Measurements from ENCODE around the gene DMRTC2. TPM values are rescaled to one million over a fixed set of nuclear protein-coding genes. Genes with fewer than 3 reads are reported as not detected.

Gene DMRTC2
- not detected for polyA plus RNA-seq (ENCODE audit: insufficient read length)

DNA sequence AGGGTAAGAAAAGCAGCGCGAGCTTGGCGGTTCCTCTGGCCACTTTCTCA lies at the start of gene DMRTC2:
Gene DMRTC2, plus strand, starts transcription at position 42 of the 50 bp plus-strand sequence. CDS start 2,387 bp downstream, outside the sequence.
- no peak for DNase-seq

DNA sequence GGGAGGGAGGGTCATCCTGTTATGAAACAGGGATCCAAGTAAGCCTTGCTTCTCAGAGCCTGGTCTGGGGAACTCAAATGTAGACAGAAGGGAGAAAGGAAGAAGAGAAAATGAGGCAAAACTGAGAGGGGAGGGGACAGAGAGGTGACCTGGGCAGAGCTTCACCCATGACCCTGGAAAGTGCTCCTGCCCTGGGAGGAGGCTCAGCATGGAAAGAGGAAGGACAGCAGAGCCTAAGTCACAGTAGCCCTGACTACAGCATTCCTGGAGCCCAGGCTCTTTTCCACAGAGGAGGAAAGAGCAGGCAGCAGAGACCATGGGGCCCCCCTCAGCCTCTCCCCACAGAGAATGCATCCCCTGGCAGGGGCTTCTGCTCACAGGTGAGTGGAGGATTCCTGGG lies 48.5 kb upstream of the DMRTC2 start, which contains the start of gene CEACAM3:
Gene CEACAM3, plus strand, starts transcription at position 226 of the 400 bp plus-strand sequence. Its CDS starts 91 bp downstream, at position 317.
- DNase-seq, result no peak

GRCh38 chr19:41796901-41797300 lies 47.9 kb upstream of the DMRTC2 start:
- DNase-seq, result no peak

DNA sequence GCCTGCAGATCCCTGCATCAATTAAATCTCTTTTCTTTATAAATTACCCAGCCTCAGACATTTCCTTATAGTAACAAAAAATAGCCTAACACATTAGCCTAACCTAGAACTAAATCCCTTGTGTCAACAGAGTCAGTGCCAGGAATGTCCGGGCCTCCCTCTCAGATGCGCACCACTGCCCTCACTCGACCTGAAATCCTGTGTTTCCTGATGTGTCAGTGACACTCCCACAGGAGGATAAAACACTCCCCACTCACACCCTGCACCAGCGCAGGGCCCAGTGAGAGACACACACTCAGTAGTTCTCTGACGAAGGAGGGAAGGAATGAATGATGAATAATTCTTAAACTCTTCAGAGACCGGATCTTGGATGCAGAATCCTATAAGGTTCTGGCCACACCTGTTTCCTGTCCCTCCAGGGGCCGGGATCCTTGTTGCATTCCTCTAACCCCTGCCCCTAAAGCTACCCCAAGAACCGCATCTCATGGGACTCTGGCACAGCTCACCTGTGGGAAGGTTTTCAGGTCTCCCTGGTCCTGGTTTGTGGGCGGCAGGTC lies 45.3 kb upstream of the DMRTC2 start:
- DNase-seq, result no peak

GRCh38 chr19:41801031-41801430 lies 43.8 kb upstream of the DMRTC2 start:
- DNase-seq, result no peak

- no peak for DNase-seq
Measured at GRCh38 chr19:41801792-41802211, 43.0 kb upstream of the DMRTC2 start.

DNA sequence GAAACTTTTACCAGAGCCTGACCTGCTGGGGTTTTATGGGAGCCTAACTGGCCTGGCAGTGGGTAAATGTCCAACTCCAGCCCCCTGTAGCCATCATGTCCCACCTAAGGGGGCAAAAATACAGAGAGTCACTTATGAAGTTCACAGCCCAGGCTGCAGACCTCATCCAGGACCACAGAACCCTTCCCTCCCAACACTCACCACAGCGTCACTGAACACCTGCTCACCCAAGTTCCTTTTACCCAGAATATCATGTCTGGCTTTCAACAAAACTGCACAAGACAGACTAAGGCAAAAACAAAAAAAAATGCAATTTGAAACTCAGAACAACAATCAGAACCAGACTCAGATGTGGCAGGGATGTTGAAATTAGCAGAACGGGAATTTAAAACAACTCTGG lies 42.1 kb upstream of the DMRTC2 start:
- DNase-seq, result no peak

DNA sequence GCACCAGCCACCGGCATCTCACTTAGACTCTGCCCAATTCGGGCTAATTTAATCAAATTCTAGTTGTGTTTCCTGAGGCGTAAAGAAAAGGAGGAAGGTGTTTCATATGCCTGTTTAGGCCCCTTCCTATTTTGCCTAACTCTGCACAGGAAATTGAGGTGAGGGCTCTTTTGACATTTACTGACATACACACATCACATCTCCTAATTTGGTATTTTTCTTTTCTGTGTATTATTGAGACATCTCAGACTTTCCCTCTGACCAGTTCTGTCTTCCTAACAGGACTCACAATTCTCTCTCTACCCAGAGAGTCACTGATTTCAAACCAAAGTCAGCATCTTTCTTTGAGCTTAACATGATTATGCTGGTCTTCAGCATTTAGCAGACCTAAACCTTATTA lies 40.5 kb upstream of the DMRTC2 start:
- no peak for DNase-seq

- no peak for DNase-seq
Measured at GRCh38 chr19:41807176-41807575, 37.7 kb upstream of the DMRTC2 start.

- no peak for DNase-seq
Measured at GRCh38 chr19:41808663-41809566, 35.9 kb upstream of the DMRTC2 start.

- no peak for DNase-seq
Measured at GRCh38 chr19:41810301-41810700, 34.5 kb upstream of the DMRTC2 start.

GRCh38 chr19:41811036-41811435 lies 33.8 kb upstream of the DMRTC2 start:
- DNase-seq, result no peak

GRCh38 chr19:41811981-41812380 lies 32.9 kb upstream of the DMRTC2 start:
- DNase-seq, result no peak

- DNase-seq, result no peak
Measured at GRCh38 chr19:41813911-41814310, 30.9 kb upstream of the DMRTC2 start.

DNA sequence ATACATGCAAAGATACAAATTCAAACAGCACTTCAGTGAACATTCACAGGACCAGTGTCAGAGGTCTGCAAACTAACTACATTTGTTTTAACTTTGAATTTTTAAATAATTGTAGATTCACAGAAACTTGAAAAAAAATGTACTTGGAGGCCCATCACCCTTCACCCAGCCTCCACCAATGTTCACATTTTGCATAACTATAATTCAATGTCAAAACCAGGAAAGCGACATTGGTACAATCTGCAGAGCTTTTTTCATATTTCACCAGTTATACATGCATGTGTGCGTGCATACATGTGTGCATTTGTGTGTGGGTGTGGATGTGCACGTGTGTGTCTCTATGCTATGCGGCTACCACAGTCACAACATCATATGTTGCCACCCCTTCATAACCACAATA lies 29.5 kb upstream of the DMRTC2 start:
- no peak for DNase-seq

DNA sequence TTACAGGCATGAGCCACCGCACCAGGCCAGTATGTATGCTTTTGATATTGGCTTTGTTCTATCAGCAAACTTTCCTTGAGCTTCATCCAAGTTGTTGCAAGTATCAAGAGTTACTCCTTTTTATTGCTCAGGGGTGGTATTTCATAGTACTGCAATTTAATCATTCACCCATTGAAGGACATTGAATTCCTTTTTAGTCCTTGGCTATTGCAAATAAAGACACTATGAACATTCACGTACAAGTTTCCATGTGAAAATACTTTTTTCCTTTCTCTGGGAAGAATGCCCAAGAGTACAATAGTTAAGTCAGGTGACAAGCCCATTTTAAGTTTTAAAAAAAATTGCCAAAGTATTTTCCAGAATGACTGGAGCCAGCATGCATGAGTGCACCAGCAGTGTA lies 28.1 kb upstream of the DMRTC2 start:
- no peak for DNase-seq

DNA sequence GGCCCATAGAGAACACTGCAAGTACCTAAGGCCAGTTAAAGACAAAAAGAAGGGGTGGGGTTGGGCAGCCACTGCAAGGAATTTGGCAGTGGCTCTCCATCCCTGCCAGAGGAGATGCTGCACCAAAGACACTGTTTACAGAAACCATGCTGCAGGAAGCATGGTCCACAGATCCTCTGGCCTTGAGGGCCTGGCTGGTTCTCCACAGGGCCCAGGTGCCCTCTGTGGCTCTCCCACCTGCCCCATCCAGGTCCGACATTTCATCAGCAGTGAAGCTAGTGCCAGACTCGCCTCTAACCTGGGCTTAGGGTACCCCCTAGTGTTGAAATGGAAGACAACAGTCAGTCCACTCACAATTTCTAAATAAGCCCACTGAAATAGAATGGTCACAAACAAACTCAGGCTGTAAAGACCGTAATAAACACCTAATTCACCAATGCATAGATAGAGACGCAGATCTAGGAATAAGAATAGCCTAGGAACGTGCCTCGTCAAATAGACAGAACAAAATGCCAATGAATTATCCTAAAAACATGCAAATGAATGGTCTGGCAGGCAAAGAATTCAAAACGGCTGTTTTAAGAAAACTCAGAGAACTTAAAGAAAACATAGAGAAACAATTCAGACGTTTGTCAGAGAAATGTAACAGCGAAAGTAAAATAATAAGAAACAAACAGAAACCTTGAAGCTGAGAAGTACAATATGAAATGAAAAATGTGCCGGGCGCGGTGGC lies 23.7 kb upstream of the DMRTC2 start:
- DNase-seq, result no peak

DNA sequence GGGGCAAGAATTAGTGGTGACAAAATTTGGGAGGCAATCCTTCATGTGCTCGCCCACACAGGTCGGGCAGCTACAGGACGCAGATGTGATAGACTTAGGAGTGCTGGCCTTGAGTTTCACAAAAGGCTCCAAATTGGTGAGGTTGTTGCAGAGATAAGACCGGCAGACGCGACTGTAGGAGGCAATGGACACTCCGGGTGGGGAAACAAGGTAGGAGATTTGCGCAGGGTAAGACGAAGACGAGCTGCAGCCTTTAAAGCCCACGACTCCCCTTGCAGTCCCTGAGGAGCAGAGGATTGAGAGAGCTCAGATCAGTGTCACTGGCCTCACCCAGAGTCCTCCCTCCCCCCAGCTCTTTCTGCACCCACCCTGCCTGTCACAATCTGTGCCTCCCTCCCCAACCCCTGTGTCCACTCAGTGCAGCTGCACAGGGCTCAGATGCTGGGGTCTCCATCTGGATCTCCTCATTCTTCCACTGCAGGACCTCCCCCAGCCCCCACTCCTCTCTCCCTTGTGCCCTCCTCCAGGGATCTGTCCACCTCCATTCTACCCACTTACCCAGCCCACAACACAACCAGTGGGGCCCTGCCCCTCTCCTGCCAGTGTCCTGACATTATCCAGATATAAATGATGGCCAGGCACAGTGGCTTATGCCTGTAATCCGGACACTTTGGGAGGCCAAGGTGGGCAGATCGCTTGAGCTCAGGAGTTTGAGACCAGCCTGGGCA lies 6.7 kb upstream of the DMRTC2 start:
- no peak for DNase-seq

GRCh38 chr19:41839211-41839610 lies 5.6 kb upstream of the DMRTC2 start:
- DNase-seq, result no peak

- no peak for DNase-seq
Measured at GRCh38 chr19:41843371-41843770, 1.5 kb upstream of the DMRTC2 start.

DNA sequence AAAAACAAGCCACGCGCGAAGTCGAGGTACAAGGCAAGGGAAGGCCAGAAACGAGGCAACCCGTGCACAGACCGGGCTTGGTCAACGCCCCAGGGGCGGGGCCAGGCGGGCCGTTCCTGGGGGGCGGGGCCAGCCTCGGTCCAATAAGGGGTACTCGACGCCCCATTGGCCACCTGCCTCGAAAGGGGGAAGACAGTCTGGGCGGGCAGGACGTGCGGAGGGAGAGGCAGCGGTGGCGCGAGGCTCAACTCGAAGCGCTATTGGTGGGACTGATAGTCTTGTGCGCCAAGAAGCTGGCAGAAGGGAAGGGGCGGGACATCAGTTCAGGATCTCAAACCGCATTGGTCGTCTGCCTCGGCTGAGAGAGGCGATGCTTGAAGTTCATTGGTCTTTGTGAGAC lies 241 bp upstream of the DMRTC2 start, which contains the start of gene LYPD4:
Gene LYPD4, minus strand, starts transcription at position 83 of the 400 bp plus-strand sequence. CDS start 5,398 bp downstream, outside the sequence.
- no peak for DNase-seq

GRCh38 chr19:41845051-41845590 lies 279 bp downstream of the DMRTC2 start:
- no peak for DNase-seq

Data from hindlimb muscle (tissue), 1 donor.